ENCODE data around the gene CXCL9. TPM values are rescaled to one million over a fixed set of nuclear protein-coding genes. Genes with fewer than 3 reads are reported as not detected.
"Not testable (repeated sequence)": the region's sequence is repeated elsewhere in the genome, so short reads cannot be mapped to it uniquely, and the experiment has no call there.

CXCL9 gene
- total RNA-seq, 1 donor from 2014 or later, result 0.12 TPM

DNA sequence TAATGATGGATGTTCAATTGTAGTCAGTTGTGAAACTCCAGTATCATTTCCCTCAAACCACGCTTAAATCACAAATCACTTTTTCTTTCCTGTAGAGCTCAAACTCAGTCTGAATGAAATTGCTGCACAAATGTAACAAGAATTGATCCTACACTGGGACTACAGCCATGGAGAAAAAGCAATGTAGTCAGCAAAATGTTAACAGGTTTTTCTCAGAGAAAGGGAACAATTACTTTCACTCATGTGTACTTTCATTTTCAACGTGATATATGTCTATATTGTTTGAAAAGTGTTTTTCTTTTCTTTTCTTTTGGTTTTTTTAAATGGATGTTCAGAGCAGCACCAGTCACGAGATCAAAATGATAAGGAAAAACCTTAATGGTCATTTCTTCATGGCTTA lies 39.2 kb downstream of the CXCL9 start:
- intact Hi-C loops (cut with micrococcal nuclease), result loop anchor here (10.0 kb wide), 1 partner anchor 193 kb away; no protein-coding TSS in a partner anchor

DNA sequence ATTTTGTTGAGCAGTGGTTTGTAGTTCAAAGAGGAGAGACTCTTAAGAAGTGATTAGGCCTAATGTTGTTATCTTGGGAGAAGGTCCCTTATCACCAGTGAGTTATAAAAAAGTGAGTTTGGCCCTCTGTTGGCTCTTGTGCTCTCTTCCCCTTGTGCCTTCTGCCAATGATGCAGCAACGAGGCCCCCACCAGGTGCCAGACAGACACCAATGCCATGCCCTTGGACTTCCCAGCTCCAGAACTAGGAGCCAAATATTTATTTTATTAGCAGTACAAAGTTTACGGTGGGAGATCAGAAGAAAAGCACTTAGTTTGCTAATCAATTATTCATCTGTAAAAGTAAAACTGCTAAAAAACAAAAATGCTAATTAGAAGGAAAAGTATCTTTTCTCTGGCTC lies 43.8 kb downstream of the CXCL9 start:
- intact Hi-C loops (cut with micrococcal nuclease), result loop anchor here (10.0 kb wide), 1 partner anchor 189 kb away; no protein-coding TSS in a partner anchor

DNA sequence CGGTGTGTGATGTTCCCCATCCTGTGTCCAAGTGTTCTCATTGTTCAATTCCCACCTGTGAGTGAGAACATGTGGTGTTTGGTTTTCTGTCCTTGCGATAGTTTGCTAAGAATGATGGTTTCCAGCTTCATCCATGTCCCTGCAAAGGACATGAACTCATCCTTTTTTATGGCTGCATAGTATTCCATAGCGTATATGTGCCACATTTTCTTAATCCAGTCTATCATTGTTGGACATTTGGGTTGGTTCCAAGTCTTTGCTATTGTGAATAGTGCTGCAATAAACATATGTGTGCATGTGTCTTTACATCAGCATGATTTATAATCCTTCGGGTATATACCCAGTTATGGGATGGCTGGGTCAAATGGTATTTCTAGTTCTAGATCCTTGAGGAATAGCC lies 45.2 kb downstream of the CXCL9 start:
- intact Hi-C loops (cut with micrococcal nuclease), result loop anchor here (10.0 kb wide), 1 partner anchor 187 kb away; no protein-coding TSS in a partner anchor

- intact Hi-C loops (cut with micrococcal nuclease), result not testable (repeated sequence)
Observed at GRCh38 chr4:75958546-75958945, 48.8 kb downstream of the CXCL9 start.

DNA sequence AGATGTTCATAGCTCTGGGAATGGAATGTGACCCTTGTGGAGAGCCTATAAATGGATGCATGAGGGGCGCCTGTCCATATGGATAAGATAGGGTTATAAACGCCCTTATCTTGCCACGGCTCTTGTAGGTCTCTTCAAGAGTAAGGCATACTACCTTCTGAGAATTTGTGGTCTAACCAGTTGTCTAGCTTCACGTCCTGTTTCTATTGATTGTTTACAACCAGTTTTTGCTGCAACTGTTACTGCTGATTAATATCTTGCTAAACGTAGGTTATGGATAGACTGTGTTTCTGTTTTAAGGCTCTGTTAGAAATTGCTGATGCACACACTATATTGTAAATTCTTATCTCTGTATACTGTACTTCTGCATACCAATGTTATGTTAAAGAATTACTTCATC lies 52.5 kb downstream of the CXCL9 start:
- intact Hi-C loops (cut with micrococcal nuclease), result not testable (repeated sequence)

GRCh38 chr4:75953509-75953908 lies 53.8 kb downstream of the CXCL9 start:
- intact Hi-C loops (cut with micrococcal nuclease), result no loop called here

Other genes with a start within 250 kb of the CXCL9 start
- not detected in 2 replicates for gene PPEF2, start 105.1 kb downstream of the CXCL9 start, total RNA-seq
- 28.4 and 29.4 TPM in 2 replicates for gene NAAA, start 66.5 kb downstream of the CXCL9 start, total RNA-seq
- gene SDAD1, start 16.6 kb downstream of the CXCL9 start, total RNA-seq, result 58.7 and 59.9 TPM in 2 replicates
- 9.8 and 10.5 TPM in 2 replicates for gene CXCL10, start 16.0 kb upstream of the CXCL9 start, total RNA-seq
- gene CXCL11, start 28.6 kb upstream of the CXCL9 start, total RNA-seq, result 0.12 and 0.46 TPM in 2 replicates
- gene ART3, start 67.2 kb upstream of the CXCL9 start, total RNA-seq, result not detected in 2 replicates
- 57.2 and 62.7 TPM in 2 replicates for gene NUP54, start 140.9 kb upstream of the CXCL9 start, total RNA-seq
- 9.4 and 11.2 TPM in 2 replicates for gene SCARB2, start 206.3 kb upstream of the CXCL9 start, total RNA-seq
- not detected in 2 replicates for gene FAM47E, start 244.2 kb upstream of the CXCL9 start, total RNA-seq

Measured in T-helper 1 cell treated with Interleukin-12 subunit alpha and Interleukin-12 subunit beta and Interleukin-4 antibody, amounts not matched to agents 30 ng/mL and 1 ng/mL, for 36 hours (primary cell).